ENCODE measurements around the gene OR5AK2.
"Not testable (repeated sequence)": the region's sequence is repeated elsewhere in the genome, so short reads cannot be mapped to it uniquely, and the experiment has no call there.

OR5AK2 gene, protein sequence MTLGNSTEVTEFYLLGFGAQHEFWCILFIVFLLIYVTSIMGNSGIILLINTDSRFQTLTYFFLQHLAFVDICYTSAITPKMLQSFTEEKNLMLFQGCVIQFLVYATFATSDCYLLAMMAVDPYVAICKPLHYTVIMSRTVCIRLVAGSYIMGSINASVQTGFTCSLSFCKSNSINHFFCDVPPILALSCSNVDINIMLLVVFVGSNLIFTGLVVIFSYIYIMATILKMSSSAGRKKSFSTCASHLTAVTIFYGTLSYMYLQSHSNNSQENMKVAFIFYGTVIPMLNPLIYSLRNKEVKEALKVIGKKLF

DNA sequence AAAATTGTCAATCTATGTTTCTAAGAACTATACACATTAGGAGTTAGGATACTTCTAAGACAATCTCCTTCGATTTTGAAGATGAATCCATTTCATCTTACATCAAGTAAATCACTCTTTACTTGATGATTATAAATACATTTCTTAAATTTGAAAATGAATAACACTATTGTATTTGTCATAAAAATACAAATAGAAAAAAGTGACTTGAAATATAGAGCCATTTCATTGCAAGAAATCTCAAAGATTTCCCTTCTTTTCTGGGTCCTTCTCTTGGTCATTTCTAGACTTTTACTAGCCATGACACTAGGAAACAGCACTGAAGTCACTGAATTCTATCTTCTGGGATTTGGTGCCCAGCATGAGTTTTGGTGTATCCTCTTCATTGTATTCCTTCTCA, at the start of gene OR5AK2:
TSS of gene OR5AK2 (plus strand) at position 301 of the 400 bp plus-strand sequence. CDS start at position 301, 0 bp downstream.
- no peak for DNase-seq

GRCh38 chr11:56945526-56945925, 43.2 kb upstream of the OR5AK2 start:
- not testable (repeated sequence) for DNase-seq

DNA sequence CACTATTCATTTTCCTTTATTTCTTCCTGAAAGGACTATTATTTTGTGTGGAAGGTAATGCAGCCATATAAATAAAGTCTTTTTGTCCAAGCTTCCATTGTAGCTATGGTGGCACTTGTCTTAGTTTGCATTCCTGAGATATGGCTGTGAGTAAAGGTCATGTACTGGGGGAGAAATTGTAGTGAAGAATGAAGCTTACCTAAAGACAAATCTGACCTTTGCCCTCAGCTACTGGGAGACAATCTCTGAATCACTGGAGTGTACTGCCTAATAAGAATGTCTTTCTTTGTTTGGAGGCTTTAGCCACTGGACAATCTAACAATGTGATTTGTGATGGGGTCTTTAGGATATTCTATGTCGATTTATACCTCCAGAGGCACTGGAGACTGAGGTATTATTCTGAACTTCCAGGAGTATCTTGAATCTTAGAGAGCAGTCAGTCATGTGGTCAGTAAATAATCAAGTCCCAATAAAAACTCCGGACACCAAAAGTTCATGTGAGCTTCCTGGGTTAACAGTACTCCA, 39.7 kb upstream of the OR5AK2 start:
- DNase-seq = no peak

DNA sequence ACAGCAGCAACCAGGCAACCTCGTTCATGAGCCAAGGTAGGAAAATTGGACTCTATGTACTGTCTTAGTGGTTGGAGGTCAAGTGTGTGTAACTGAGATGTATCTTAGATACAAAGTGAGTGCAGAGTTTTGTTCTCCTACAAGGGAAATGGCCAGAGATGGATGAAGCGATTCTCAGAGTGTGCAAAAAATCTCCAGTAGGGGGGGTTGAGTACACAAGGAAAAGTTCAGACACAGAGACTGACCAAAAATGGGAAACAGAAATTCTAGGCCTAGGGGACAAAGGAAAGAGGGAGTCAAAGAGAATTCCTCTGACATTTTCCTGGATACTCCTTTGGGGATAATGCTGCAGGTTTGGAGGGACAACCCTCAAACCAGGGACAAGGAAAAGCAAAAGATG, 38.2 kb upstream of the OR5AK2 start:
- no peak for DNase-seq

GRCh38 chr11:56953907-56954306, 34.8 kb upstream of the OR5AK2 start:
- DNase-seq = not testable (repeated sequence)

DNA sequence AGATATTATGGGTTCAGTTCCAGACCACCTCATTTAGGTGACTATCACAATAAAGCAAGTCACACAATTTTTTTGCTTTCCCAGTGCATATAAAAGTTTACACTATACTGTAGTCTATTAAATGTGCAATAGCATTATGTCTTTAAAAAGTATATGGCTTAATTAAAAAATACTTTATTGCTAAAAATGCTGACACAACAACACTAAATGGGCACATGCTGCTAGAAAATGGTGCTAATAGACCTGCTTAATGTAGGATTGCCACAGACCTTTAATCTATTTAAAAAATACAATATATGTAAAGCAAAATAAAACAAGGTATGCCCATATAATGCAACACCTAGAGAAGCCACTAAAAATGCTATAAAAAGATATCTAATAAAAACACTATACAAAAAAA, 27.1 kb upstream of the OR5AK2 start:
- no peak for DNase-seq

GRCh38 chr11:56967726-56968125, 21.0 kb upstream of the OR5AK2 start:
- DNase-seq = no peak

- DNase-seq = no peak
Measured at GRCh38 chr11:56968524-56968923, 20.2 kb upstream of the OR5AK2 start.

GRCh38 chr11:56977314-56977713, 11.4 kb upstream of the OR5AK2 start:
- DNase-seq = no peak

DNA sequence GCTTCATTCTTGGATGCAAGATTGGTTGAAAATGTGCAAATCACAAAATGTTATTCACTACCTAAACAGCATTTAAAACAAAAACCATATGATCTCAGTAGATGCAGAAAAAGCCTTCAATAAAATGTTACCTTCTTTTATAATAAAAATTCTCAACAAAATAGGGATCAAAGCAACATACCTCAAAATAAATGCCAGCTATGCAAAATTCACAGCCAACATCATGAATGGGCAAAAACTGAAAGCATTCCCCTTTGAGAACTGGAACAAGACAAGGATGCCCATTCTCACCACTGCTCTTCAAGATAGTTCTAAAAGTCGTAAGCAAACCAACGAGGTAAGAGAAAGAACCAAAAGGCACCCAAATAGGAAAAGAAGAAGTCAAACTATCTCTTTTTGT, 2.0 kb downstream of the OR5AK2 start:
- no peak for DNase-seq

GRCh38 chr11:56994532-56994931, 5.8 kb downstream of the OR5AK2 start:
- no peak for DNase-seq

- no peak for DNase-seq
Measured at GRCh38 chr11:57001674-57002401, 13.1 kb downstream of the OR5AK2 start.

DNA sequence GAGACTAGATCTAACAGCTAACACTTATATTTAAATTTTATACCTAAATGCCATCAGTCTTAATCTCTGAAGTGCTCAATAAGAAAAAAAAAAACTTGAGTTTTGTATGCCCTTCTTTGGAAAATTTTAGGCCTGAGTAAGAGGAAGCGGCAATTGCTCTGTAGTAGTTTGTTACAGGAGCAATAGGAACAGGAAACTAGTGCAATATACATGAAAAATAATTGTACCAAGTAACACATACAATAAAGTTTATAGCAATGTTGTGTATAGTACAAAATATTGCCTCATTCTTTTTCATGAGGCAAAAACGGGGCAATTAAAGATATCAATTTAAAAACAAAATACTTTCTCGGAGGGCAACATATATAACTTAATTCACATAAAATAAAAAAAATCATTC, 19.7 kb downstream of the OR5AK2 start:
- no peak for DNase-seq

DNA sequence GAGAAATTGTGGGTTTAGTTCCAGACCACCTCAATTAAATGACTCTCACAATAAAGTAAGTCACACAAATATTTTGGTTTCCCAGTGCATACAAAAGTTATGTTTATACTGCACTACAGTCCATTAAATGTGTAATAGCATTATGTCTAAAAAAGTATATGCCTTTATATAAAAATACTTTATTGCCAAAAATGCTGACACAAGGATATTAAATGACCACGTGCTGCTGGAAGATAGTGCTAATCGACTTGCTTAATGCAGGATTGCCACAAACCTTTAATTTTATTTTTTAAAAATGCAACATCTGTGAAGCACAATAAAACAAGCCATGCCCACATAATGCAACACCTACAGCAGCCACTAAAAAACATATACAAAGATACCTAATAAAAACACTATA, 27.0 kb downstream of the OR5AK2 start:
- DNase-seq = no peak

DNA sequence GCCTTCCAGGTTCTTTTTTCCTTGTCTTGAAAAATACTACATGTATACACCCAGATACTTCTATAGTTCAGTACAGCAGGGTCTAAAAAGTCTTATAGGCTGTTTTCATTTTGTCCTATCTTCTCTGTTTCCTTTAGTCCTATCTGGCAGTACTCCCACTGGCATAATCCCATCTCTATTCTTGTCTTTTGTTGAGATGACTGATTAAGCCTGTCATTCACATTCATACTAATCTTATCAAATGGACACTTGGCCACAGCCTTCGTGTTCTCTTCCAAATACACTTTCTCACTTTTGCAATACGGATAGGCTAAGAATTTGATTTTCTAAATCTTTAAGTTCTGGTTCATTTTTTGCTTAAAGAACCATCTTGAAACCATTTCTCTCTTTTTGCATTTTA, 42.8 kb downstream of the OR5AK2 start:
- no peak for DNase-seq

All from NCI-H1694 (cell line).